Effector CD4-positive, alpha-beta T cell (primary cell): ENCODE data around the gene SLC35B3.
"Not testable (repeated sequence)": the region's sequence is repeated elsewhere in the genome, so short reads cannot be mapped to it uniquely, and the experiment has no call there.

Source experiments
- DNase-seq: peaks from one replicate; pipeline ENCODE4 v3.0.0-alpha.2; 2020

The SLC35B3 gene

GRCh38 chr6:8405946-8406345 lies 29.4 kb downstream of the SLC35B3 start:
- DNase-seq = not testable (repeated sequence)

- DNase-seq = no peak
These were observed 32.8 kb downstream of the SLC35B3 start for GRCh38 chr6:8402546-8402945.

- DNase-seq = no peak
These were observed 34.7 kb downstream of the SLC35B3 start for GRCh38 chr6:8400663-8401062.

- DNase-seq = no peak
These were observed 42.8 kb downstream of the SLC35B3 start for GRCh38 chr6:8392569-8392968.

GRCh38 chr6:8391934-8392333 lies 43.4 kb downstream of the SLC35B3 start:
- no peak for DNase-seq

GRCh38 chr6:8389036-8389818 lies 46.1 kb downstream of the SLC35B3 start:
- no peak for DNase-seq

DNA sequence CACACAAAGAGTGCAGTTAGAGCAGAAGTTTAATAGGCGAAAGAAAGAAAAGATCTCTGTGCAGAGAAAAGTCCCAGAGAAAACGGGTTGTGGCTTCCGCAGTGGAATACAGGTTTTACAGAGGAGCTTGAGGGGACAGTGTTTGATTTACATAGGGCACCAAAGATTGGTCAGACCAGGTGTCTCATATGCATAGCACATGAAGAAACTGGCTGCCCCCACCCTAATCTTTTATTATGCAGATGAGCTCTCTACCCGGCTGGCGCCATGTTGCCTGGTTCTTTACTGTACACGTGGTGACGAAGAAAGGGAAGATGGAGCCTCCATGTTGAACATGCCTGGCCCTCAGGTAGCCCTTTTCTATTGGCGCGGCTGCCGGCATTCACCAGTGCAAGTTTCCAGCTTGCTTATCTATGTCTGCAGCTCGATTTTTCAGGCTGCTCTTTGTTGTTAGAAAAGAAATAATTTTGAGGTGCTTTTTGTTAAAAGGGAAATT lies 47.4 kb downstream of the SLC35B3 start:
- DNase-seq = no peak

- DNase-seq = no peak
These were observed 51.8 kb downstream of the SLC35B3 start for GRCh38 chr6:8383584-8383983.

DNA sequence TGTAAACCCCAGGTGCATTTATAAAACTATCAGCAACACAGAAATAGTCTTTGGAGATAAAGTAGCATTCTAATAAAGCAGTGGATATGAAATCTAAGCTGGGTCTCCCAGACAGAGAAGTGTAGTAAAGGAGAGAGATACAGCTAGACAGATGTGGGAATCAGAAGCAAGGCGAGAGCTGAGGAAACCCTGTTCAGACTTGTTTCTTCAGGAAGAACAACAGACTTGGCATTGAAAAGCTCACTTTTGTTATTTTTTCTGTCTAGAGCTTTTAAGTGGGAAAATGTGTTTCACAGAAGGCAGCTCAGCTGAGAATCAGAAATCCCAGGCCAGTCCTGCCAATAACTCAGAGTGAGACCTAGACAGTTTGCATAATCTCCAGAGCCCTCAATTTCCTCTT lies 52.9 kb downstream of the SLC35B3 start:
- no peak for DNase-seq

- no peak for DNase-seq
These were observed 59.4 kb downstream of the SLC35B3 start for GRCh38 chr6:8375916-8376315.
